K562 (cell line): ENCODE data around the gene CREB5. TPM values are rescaled to one million over a fixed set of nuclear protein-coding genes. Genes with fewer than 3 reads are reported as not detected.

ENCODE experiments used
- ATAC-seq: fragments of 200-7000 bp; cut with Tn5 transposase; 3 replicates; pipeline ENCODE4 v1.9.1; 2020; ENCODE audit warnings: moderate library complexity
- BruUV-seq: library from RNA; stranded (reverse); fragments of 400-500 nt; replicated peaks from 2 replicates; lab custom pipeline; 2021; lab: Mats Ljungman, UMichigan
- CTCF ChIA-PET: fragments of 300-600 bp; formaldehyde crosslinking; extraction: SDS; loops from one replicate; lab custom pipeline; 2021; ENCODE audit warnings: low intra/inter-chr PET ratio; lab: Yijun Ruan, JAX
- POLR2A ChIA-PET: fragments of 300-600, 350-650 bp; sonication (Branson Sonifier 250); formaldehyde crosslinking; extraction: SDS; loops from one replicate; lab custom pipeline; 2021; ENCODE audit warnings: antibody characterized with exemption, inconsistent platforms; lab: Yijun Ruan, JAX
- DNase-seq, 4 experiments: peaks; one replicate each; pipeline versions ENCODE4 v3.0.0 to v3.0.0-alpha.2; 2011 to 2018; ENCODE audit warnings: low spot score in 3 of 4, mixed read lengths in 3 of 4; ENCODE audit errors: extremely low read depth in 1 of 4
- FAIRE-seq: peaks from 2 replicates; lab custom pipeline; 2011; peaks lifted over from hg19 to GRCh38; lab: Jason Lieb, UNC
- H2AFZ ChIP-seq: 2 replicates; pipeline ENCODE4 v1.6.0; 2011; ENCODE audit warnings: low read depth, low read length, control low read depth, inconsistent platforms
- H3K27ac ChIP-seq: fragments of 200-600 bp; 3 replicates; pipeline ENCODE4 v1.8.0; 2011; ENCODE audit warnings: low read depth, mild to moderate bottlenecking, control low read depth, inconsistent platforms, low read length, moderate library complexity, mixed read lengths; ENCODE audit errors: extremely low read depth
- H3K27me3 ChIP-seq, 2 experiments: fragments of 300-600 bp in 1 of 2; 2 replicates in 1 of 2; 3 replicates in 1 of 2; pipeline versions ENCODE4 v1.6.0 to v1.8.0; 2011; ENCODE audit warnings: inconsistent platforms in 2 of 2, low read length in 2 of 2, mild to moderate bottlenecking in 1 of 2, mixed read lengths in 1 of 2, moderate library complexity in 1 of 2; ENCODE audit not compliant: control insufficient read depth in 2 of 2, insufficient read depth in 2 of 2
- H3K36me3 ChIP-seq: fragments of 300-600 bp; 3 replicates; pipeline ENCODE4 v1.8.0; 2011; ENCODE audit warnings: mild to moderate bottlenecking, low read length, inconsistent platforms; ENCODE audit not compliant: control insufficient read depth, insufficient read depth
- H3K4me1 ChIP-seq, 2 experiments: fragments of 200-600 bp in 1 of 2; replicated peaks in 1 of 2; 2 replicates in 1 of 2; 3 replicates in 1 of 2; pipeline versions ENCODE4 v1.5.1 to v1.8.0; 2011; ENCODE audit warnings: inconsistent platforms in 2 of 2, low read length in 2 of 2, mild to moderate bottlenecking in 1 of 2, mixed read lengths in 1 of 2, moderate library complexity in 1 of 2; ENCODE audit not compliant: control insufficient read depth in 2 of 2, insufficient read depth in 2 of 2
- H3K4me2 ChIP-seq: 2 replicates; pipeline ENCODE4 v1.6.1; 2011; ENCODE audit warnings: low read length, control low read depth, inconsistent platforms, mixed read lengths; ENCODE audit not compliant: insufficient read depth
- H3K4me3 ChIP-seq: fragments of 200-600 bp; sonication (generic), shearing (Covaris generic); 2 replicates; pipeline ENCODE4 v1.5.1; 2016; ENCODE audit warnings: control low read depth, inconsistent platforms
- H3K79me2 ChIP-seq: fragments of 200-600 bp; 3 replicates; pipeline ENCODE4 v1.8.0; 2011; ENCODE audit warnings: low read length, inconsistent platforms; ENCODE audit not compliant: control insufficient read depth, insufficient read depth
- H3K9ac ChIP-seq, 2 experiments: 2 replicates each; pipeline versions ENCODE4 v1.6.0 to v1.6.1; 2011; ENCODE audit warnings: low read depth in 2 of 2, low read length in 2 of 2, control low read depth in 1 of 2, inconsistent platforms in 1 of 2, mild to moderate bottlenecking in 1 of 2, mixed read lengths in 1 of 2; ENCODE audit not compliant: insufficient read depth in 1 of 2
- H3K9me1 ChIP-seq: one replicate; pipeline ENCODE4 v1.6.0; 2011; ENCODE audit warnings: inconsistent platforms, mild to moderate bottlenecking, low read length, moderate library complexity; ENCODE audit not compliant: control insufficient read depth, insufficient read depth
- H3K9me3 ChIP-seq: replicated peaks from 2 replicates; pipeline ENCODE4 v1.5.1; 2011; ENCODE audit warnings: low read depth, low read length, inconsistent platforms; ENCODE audit not compliant: control insufficient read depth, insufficient read depth
- H4K20me1 ChIP-seq: replicated peaks from 2 replicates; pipeline ENCODE4 v1.6.1; 2011; ENCODE audit warnings: low read length, inconsistent platforms, mixed read lengths; ENCODE audit not compliant: control insufficient read depth, insufficient read depth
- DDX20 ChIP-seq: fragments of 450-650 bp; IDR thresholded peaks from 2 replicates; pipeline ENCODE4 v1.6.1; 2016; ENCODE audit warnings: missing genetic modification characterization, low read depth, mild to moderate bottlenecking, missing compliant biosample characterization, moderate library complexity
- EHMT2 ChIP-seq: fragments of 450-650 bp; IDR thresholded peaks from 2 replicates; pipeline ENCODE4 v1.6.1; 2018; ENCODE audit warnings: antibody characterized with exemption
- KAT8 ChIP-seq: fragments of 450-650 bp; IDR thresholded peaks from 2 replicates; pipeline ENCODE4 v1.6.1; 2016; ENCODE audit warnings: low read depth, mild to moderate bottlenecking
- NFIC ChIP-seq: fragments of 450-650 bp; IDR thresholded peaks from 2 replicates; pipeline ENCODE4 v1.6.1; 2017; ENCODE audit warnings: mild to moderate bottlenecking, inconsistent platforms
- POLR2AphosphoS5 ChIP-seq: IDR thresholded peaks from 2 replicates; pipeline ENCODE4 v1.6.1; 2011; ENCODE audit warnings: mild to moderate bottlenecking, low read depth, low read length, moderate library complexity; ENCODE audit not compliant: control insufficient read depth, insufficient read depth
- RCOR1 ChIP-seq, 2 experiments: IDR thresholded peaks; 2 replicates each; pipeline ENCODE4 v1.6.1; 2012; ENCODE audit warnings: low read depth in 2 of 2, low read length in 2 of 2, borderline replicate concordance in 1 of 2, improper control_type of control experiment in 1 of 2
- ZNF197 ChIP-seq: fragments of 200-800 bp; sonication (Bioruptor generic); IDR thresholded peaks from 2 replicates; pipeline ENCODE4 v1.6.1; 2016; ENCODE audit warnings: low read depth, missing genetic modification characterization, missing compliant biosample characterization
- WGBS: fragments of 100-300 bp; shearing (Covaris generic); methylation state at CpG from one replicate; pipeline ENCODE4 v1.1.6; 2016; ENCODE audit warnings: low coverage, mixed read lengths; ENCODE audit not compliant: insufficient coverage; ENCODE audit errors: missing lambda C conversion rate; 5-methylcytosine and 5-hydroxymethylcytosine counted together
- in situ Hi-C: fragments of 300-500 bp; cut with MboI; formaldehyde crosslinking; loops from 4 replicates; pipeline ENCODE4 v1.15.0; 2018; ENCODE audit warnings: inconsistent platforms, mixed read lengths
- intact Hi-C: fragments of 100-400 bp; cut with micrococcal nuclease; formaldehyde crosslinking; loops from 2 replicates; pipeline ENCODE4 v1.14.2; 2022
- polyA plus RNA-seq, 8 experiments: library from polyadenylated mRNA; depleted of rRNA in 4 of 8; stranded (reverse) in 5 of 8; unstranded in 3 of 8; fragments of >200 nt; fragmentation: Nextera tagmentation in 2 of 8; fragmentation: Illumina TruSeq in 1 of 8; extraction: Ambion mirVana in 2 of 8; extraction: Trizol in 1 of 8; gene quantifications; 2 replicates each; pipeline versions ENCODE4 v1.2.1 to v1.2.3, GENCODE V29; 2011 to 2014; ENCODE audit warnings: inconsistent platforms in 1 of 8, missing spikeins in 1 of 8
- total RNA-seq, 7 experiments: library from RNA; depleted of rRNA in 6 of 7; stranded (reverse); fragments of >200 nt in 6 of 7; fragmentation: Illumina TruSeq in 2 of 7; extraction: Trizol in 2 of 7; gene quantifications; 2 replicates each; pipeline versions ENCODE4 v1.2.1 to v1.2.3, GENCODE V29; 2011 to 2021; ENCODE audit warnings: low replicate concordance in 1 of 7
- TF ChIP-seq, protein P1 (sequence below): fragments of 250-450 bp; sonication (Bioruptor Pico); IDR thresholded peaks from 2 replicates; pipeline ENCODE4 v1.5.0; 2020; ENCODE audit warnings: mild to moderate bottlenecking, borderline replicate concordance

CREB5 gene
- total and polyA plus RNA-seq, 9 of the 15 experiments (the other 6 are each of a cell fraction or from before 2014, with no cell fraction given), result 0.33 to 6.4 (median 1.8) TPM

DNA sequence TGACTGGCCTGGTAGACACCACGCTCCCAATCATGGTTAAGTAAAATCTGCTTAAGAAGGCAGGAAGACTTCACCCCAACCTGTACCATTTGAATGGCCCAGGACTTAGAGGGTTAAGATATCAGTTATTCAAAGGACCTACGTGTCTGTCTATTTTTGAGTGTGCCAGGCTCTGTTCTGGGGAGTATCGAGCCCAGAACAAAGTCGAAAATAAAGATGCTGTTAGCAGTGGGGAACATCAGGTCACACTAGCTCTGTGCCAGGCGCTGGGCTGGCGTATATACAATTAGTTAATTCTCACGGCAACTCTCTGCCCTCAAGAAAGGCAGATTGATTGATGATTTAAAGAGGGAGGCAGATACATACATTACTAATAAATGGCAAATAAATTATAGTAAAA lies 40.5 kb upstream of the CREB5 start (continued):
- TF ChIP-seq ZNF197 (CRISPR knock-in tag) (no peak), RCOR1 (IDR thresholded peaks at IDR 0.05; ENCODE audit: borderline replicate concordance in 1 of 2, low read depth in 2 of 2, low read length in 2 of 2) (no peak), NFIC (no peak), DDX20 (tag) (no peak)
- TF ChIP-seq, protein P1, sequence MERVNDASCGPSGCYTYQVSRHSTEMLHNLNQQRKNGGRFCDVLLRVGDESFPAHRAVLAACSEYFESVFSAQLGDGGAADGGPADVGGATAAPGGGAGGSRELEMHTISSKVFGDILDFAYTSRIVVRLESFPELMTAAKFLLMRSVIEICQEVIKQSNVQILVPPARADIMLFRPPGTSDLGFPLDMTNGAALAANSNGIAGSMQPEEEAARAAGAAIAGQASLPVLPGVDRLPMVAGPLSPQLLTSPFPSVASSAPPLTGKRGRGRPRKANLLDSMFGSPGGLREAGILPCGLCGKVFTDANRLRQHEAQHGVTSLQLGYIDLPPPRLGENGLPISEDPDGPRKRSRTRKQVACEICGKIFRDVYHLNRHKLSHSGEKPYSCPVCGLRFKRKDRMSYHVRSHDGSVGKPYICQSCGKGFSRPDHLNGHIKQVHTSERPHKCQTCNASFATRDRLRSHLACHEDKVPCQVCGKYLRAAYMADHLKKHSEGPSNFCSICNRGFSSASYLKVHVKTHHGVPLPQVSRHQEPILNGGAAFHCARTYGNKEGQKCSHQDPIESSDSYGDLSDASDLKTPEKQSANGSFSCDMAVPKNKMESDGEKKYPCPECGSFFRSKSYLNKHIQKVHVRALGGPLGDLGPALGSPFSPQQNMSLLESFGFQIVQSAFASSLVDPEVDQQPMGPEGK (CRISPR knock-in tag), result no peak

DNA sequence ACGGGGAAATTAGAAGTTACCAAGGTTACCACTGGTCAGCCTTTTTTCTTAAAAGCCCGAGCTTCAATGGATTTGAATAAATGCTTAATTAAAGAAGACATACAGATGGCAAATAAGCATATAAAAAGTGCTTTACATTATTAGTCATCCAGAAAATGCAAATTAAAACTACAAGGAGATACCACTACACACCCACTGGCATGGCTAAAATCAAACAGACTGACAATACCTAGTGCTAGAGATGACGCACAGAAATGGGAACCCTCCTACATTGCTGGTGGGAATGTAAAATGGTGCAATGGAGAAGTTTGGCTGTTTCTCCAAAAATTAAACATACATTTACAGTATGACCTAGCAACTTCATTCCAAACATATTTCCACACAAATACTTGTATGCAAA lies 38.3 kb upstream of the CREB5 start:
- Histone ChIP-seq H3K27ac (no peak overlapping the region), H2AFZ (no peak overlapping the region), H3K4me3 (no peak overlapping the region), H3K36me3 (no peaks in the 10 kb centered on the region), H3K4me1 (no peaks in the 10 kb centered on the region), H3K4me2 (no peak overlapping the region), H3K9ac (no peak overlapping the region), H3K9me1 (no peaks in the 10 kb centered on the region), H3K79me2 (no peaks in the 10 kb centered on the region), H4K20me1 (peaks cover 3% of the 10 kb centered on the region; the same call in 1 of the 2 replicates), H3K9me3 (no peaks in the 10 kb centered on the region), H3K27me3 (0 out of 5 replicates have a peak, but pooled peaks cover 0 to 3% of the 10 kb centered on the region in 2 experiments)
- TF ChIP-seq EHMT2, result no peak
- TF ChIP-seq KAT8, result no peak
- TF ChIP-seq POLR2AphosphoS5, result no peak
- 2% methylated on average over 3 of the region's 3 CpGs for WGBS
- intact Hi-C loops, result no loop called here
- POLR2A ChIA-PET, result no interaction called here
- CTCF ChIA-PET, result no interaction called here
- DNase-seq, result no peak
- no peak for ATAC-seq
- FAIRE-seq, result no peak
- no TSS peak for BruUV-seq
- in situ Hi-C loops, result no loop called here
